Measurements from ENCODE around the gene TRAT1. TPM values are rescaled to one million over a fixed set of nuclear protein-coding genes. Genes with fewer than 3 reads are reported as not detected.

The TRAT1 gene
- polyA plus RNA-seq, 2 of the 4 experiments (the other 2 are of a cell fraction): not detected

GRCh38 chr3:108847187-108847586 lies 24.6 kb downstream of the TRAT1 start:
- no peak for ATAC-seq
- TF ChIP-seq MAFK (IDR thresholded peaks at IDR 0.05; ENCODE audit: partially characterized antibody) (no peak), CHD4 (IDR thresholded peaks at IDR 0.05; ENCODE audit: borderline replicate concordance) (no peak), PHF8 (IDR thresholded peaks at IDR 0.05; ENCODE audit: borderline replicate concordance, low read depth) (no peak), EHMT2 (IDR thresholded peaks at IDR 0.05; ENCODE audit: low read depth) (no peak), TFCP2L1 (CRISPR knock-in tag; IDR thresholded peaks at IDR 0.05) (no peak), CBX8 (IDR thresholded peaks at IDR 0.05) (no peak), KDM5A (IDR thresholded peaks at IDR 0.05) (no peak), NPAS2 (CRISPR knock-in tag; IDR thresholded peaks at IDR 0.05; ENCODE audit: borderline replicate concordance) (no peak), CTCF (IDR thresholded peaks at IDR 0.05) (no peak), FOSL2 (IDR thresholded peaks at IDR 0.05) (no peak), FOSL2 (CRISPR knock-in tag; IDR thresholded peaks at IDR 0.05) (no peak), MAZ (IDR thresholded peaks at IDR 0.05; ENCODE audit: borderline replicate concordance, low read depth, low read length) (no peak), NFE2L2 (conservative IDR thresholded peaks at IDR 0.05; ENCODE audit: low read length) (no peak), POLR2AphosphoS2 (conservative IDR thresholded peaks at IDR 0.05; ENCODE audit: low read length) (no peak), CBX2 (IDR thresholded peaks at IDR 0.05; ENCODE audit: borderline replicate concordance, low read depth) (no peak), FOXS1 (CRISPR knock-in tag; IDR thresholded peaks at IDR 0.05) (no peak), EP300 (IDR thresholded peaks at IDR 0.05) (no peak), HOXB13 (CRISPR knock-in tag; IDR thresholded peaks at IDR 0.05; ENCODE audit: low read depth) (no peak)
- Histone ChIP-seq H3K9me3 (no peaks in the 10 kb centered on the region), H3K4me2 (no peak overlapping the region), H3K4me1 (no peaks in the 10 kb centered on the region), H3K27ac (no peak overlapping the region), H3K4me3 (no peak overlapping the region)
- 45% methylated on average over 2 of the region's 2 CpGs for WGBS (ENCODE audit: missing lambda C conversion rate)
- POLR2A ChIA-PET: no interaction called here
- FAIRE-seq: no peak
- DNase-seq (ENCODE audit: low read depth in 1 of 2, low spot score in 1 of 2): no peak
- CTCF ChIA-PET: no interaction called here

GRCh38 chr3:108849075-108849474 lies 26.5 kb downstream of the TRAT1 start:
- Histone ChIP-seq H3K4me1 (no peaks in the 10 kb centered on the region), H3K9me3 (no peaks in the 10 kb centered on the region), H3K4me2 (no peak overlapping the region), H3K27ac (no peak overlapping the region), H3K4me3 (no peak overlapping the region)
- CTCF ChIA-PET: no interaction called here
- DNase-seq (ENCODE audit: low read depth in 1 of 2, low spot score in 1 of 2) (no peak), ATAC-seq (no peak), FAIRE-seq (no peak)
- no peak for TF ChIP-seq PBX3 (IDR thresholded peaks at IDR 0.05)
- TF ChIP-seq HMGXB4 (CRISPR knock-in tag; IDR thresholded peaks at IDR 0.05; ENCODE audit: borderline replicate concordance): no peak
- no peak for TF ChIP-seq FOSL2 (IDR thresholded peaks at IDR 0.05)
- TF ChIP-seq FOSL2 (CRISPR knock-in tag; IDR thresholded peaks at IDR 0.05): no peak
- TF ChIP-seq BHLHE40 (IDR thresholded peaks at IDR 0.05; ENCODE audit: low read depth, low read length): no peak
- TF ChIP-seq JUN (IDR thresholded peaks at IDR 0.05): no peak
- TF ChIP-seq JUNB (IDR thresholded peaks at IDR 0.05): no peak
- no peak for TF ChIP-seq HOXA7 (CRISPR knock-in tag; IDR thresholded peaks at IDR 0.05)
- no peak for TF ChIP-seq NPAS2 (CRISPR knock-in tag; IDR thresholded peaks at IDR 0.05; ENCODE audit: borderline replicate concordance)
- TF ChIP-seq EHF (CRISPR knock-in tag; IDR thresholded peaks at IDR 0.05): no peak
- TF ChIP-seq CEBPB (IDR thresholded peaks at IDR 0.05): no peak
- TF ChIP-seq RFX5 (IDR thresholded peaks at IDR 0.05): no peak
- no peak for TF ChIP-seq CHD2 (IDR thresholded peaks at IDR 0.05; ENCODE audit: low read length, partially characterized antibody)
- no peak for TF ChIP-seq EHMT2 (IDR thresholded peaks at IDR 0.05; ENCODE audit: low read depth)
- no peak for TF ChIP-seq HOXB5 (CRISPR knock-in tag; IDR thresholded peaks at IDR 0.05)
- TF ChIP-seq ELK1 (IDR thresholded peaks at IDR 0.05; ENCODE audit: low read depth, low read length): no peak
- no peak for TF ChIP-seq RAD21 (conservative IDR thresholded peaks at IDR 0.05 in 1 of 2, IDR thresholded peaks at IDR 0.05 in 1 of 2)
- TF ChIP-seq MAFK (IDR thresholded peaks at IDR 0.05; ENCODE audit: partially characterized antibody): no peak
- no peak for TF ChIP-seq GATA3 (IDR thresholded peaks at IDR 0.05; ENCODE audit: borderline replicate concordance)
- WGBS (ENCODE audit: missing lambda C conversion rate): 5% methylated on average over 1 of the region's 1 CpG
- POLR2A ChIA-PET: no interaction called here
